ENCODE data around the gene SNED1. TPM values are rescaled to one million over a fixed set of nuclear protein-coding genes. Genes with fewer than 3 reads are reported as not detected.
A peak's percentile ranks its signal among the peaks of the same experiment; 100 is the strongest.

Gene SNED1
- total RNA-seq, 1 donor from 2014 or later = 2.3 TPM

- H3K9me3 Mint-ChIP-seq (ENCODE audit: unreplicated experiment) = no peaks in the 10 kb centered on the region
- no peak overlapping the region for H3K4me3 Mint-ChIP-seq (ENCODE audit: unreplicated experiment)
- no peak for TF ChIP-seq CTCF (IDR thresholded peaks at IDR 0.05; ENCODE audit: unreplicated experiment)
- no peaks in the 10 kb centered on the region for H3K36me3 Mint-ChIP-seq (ENCODE audit: low read depth, unreplicated experiment)
- H3K27ac Mint-ChIP-seq (ENCODE audit: unreplicated experiment) = no peak overlapping the region
- peaks cover 10% of the 10 kb centered on the region for H3K27me3 Mint-ChIP-seq (ENCODE audit: unreplicated experiment)
- H3K4me1 Mint-ChIP-seq (ENCODE audit: unreplicated experiment) = no peaks in the 10 kb centered on the region
- DNase-seq (ENCODE audit: low spot score) = no peak
Observed at GRCh38 chr2:241048949-241049343, 50.5 kb downstream of the SNED1 start.

- DNase-seq (ENCODE audit: low spot score) = peak; percentile 72
- Mint-ChIP-seq H3K36me3 (ENCODE audit: low read depth, unreplicated experiment) (no peaks in the 10 kb centered on the region), H3K27ac (ENCODE audit: unreplicated experiment) (no peak overlapping the region), H3K9me3 (ENCODE audit: unreplicated experiment) (no peaks in the 10 kb centered on the region), H3K4me3 (ENCODE audit: unreplicated experiment) (no peak overlapping the region), H3K27me3 (ENCODE audit: unreplicated experiment) (peaks cover 10% of the 10 kb centered on the region), H3K4me1 (ENCODE audit: unreplicated experiment) (no peaks in the 10 kb centered on the region)
- TF ChIP-seq CTCF (IDR thresholded peaks at IDR 0.05; ENCODE audit: unreplicated experiment) = no peak
Observed at GRCh38 chr2:241049739-241050623, 51.6 kb downstream of the SNED1 start.

- Mint-ChIP-seq H3K27me3 (ENCODE audit: unreplicated experiment) (peaks cover 11% of the 10 kb centered on the region), H3K4me3 (ENCODE audit: unreplicated experiment) (no peak overlapping the region), H3K27ac (ENCODE audit: unreplicated experiment) (no peak overlapping the region), H3K4me1 (ENCODE audit: unreplicated experiment) (no peaks in the 10 kb centered on the region), H3K9me3 (ENCODE audit: unreplicated experiment) (no peaks in the 10 kb centered on the region), H3K36me3 (ENCODE audit: low read depth, unreplicated experiment) (no peaks in the 10 kb centered on the region)
- DNase-seq (ENCODE audit: low spot score) = no peak
- no peak for TF ChIP-seq CTCF (IDR thresholded peaks at IDR 0.05; ENCODE audit: unreplicated experiment)
Observed at GRCh38 chr2:241050624-241051577, 52.5 kb downstream of the SNED1 start.

- no peak overlapping the region for H3K4me3 Mint-ChIP-seq (ENCODE audit: unreplicated experiment)
- no peaks in the 10 kb centered on the region for H3K4me1 Mint-ChIP-seq (ENCODE audit: unreplicated experiment)
- no peaks in the 10 kb centered on the region for H3K36me3 Mint-ChIP-seq (ENCODE audit: low read depth, unreplicated experiment)
- no peak overlapping the region for H3K27ac Mint-ChIP-seq (ENCODE audit: unreplicated experiment)
- DNase-seq (ENCODE audit: low spot score) = no peak
- no peak for TF ChIP-seq CTCF (IDR thresholded peaks at IDR 0.05; ENCODE audit: unreplicated experiment)
- peaks cover 8% of the 10 kb centered on the region for H3K27me3 Mint-ChIP-seq (ENCODE audit: unreplicated experiment)
- H3K9me3 Mint-ChIP-seq (ENCODE audit: unreplicated experiment) = no peaks in the 10 kb centered on the region
Observed at GRCh38 chr2:241051578-241052487, 53.4 kb downstream of the SNED1 start.
